Measurements from ENCODE around the gene NRROS.

- TF ChIP-seq POLR2A (IDR thresholded peaks at IDR 0.05; ENCODE audit: low read length) (no peak), GATA1 (IDR thresholded peaks at IDR 0.05; ENCODE audit: low read depth, low read length) (no peak)
Measured at GRCh38 chr3:196603683-196604082, 35.8 kb upstream of the NRROS start.
